Mesenteric fat pad (tissue), 1 donor: ENCODE data around the gene BBS9. TPM values are rescaled to one million over a fixed set of nuclear protein-coding genes. Genes with fewer than 3 reads are reported as not detected.

Experiments used
- DNase-seq: peaks from one replicate; pipeline ENCODE4 v3.0.0-alpha.2; 2020; ENCODE audit warnings: low spot score
- total RNA-seq: library from RNA; stranded (reverse); fragmentation: NEBNext Ultra II Directional; extraction: Animal tissue kit (Norgen Biotek cat#: 25700); gene quantifications from one replicate; pipeline ENCODE4 v1.2.1, GENCODE V29; 2021
- donor health status: DM: yes; HTN: yes; CAD: no.

Gene BBS9
- total RNA-seq, 1 donor from 2014 or later = 15.9 TPM

- no peak for DNase-seq
Observed at GRCh38 chr7:33355386-33355785, 226.0 kb downstream of the BBS9 start.

- no peak for DNase-seq
Observed at GRCh38 chr7:33356336-33356735, 227.0 kb downstream of the BBS9 start.

- DNase-seq = no peak
Observed at GRCh38 chr7:33357846-33358245, 228.5 kb downstream of the BBS9 start.

GRCh38 chr7:33369888-33370287 lies 240.5 kb downstream of the BBS9 start:
- DNase-seq = no peak

GRCh38 chr7:33373195-33373594 lies 243.8 kb downstream of the BBS9 start:
- no peak for DNase-seq

- no peak for DNase-seq
Observed at GRCh38 chr7:33379891-33380525, 250.6 kb downstream of the BBS9 start.

- no peak for DNase-seq
Observed at GRCh38 chr7:33388332-33388731, 259.0 kb downstream of the BBS9 start.

GRCh38 chr7:33392148-33392547 lies 262.8 kb downstream of the BBS9 start:
- DNase-seq = no peak

GRCh38 chr7:33393770-33394169 lies 264.4 kb downstream of the BBS9 start:
- no peak for DNase-seq

- no peak for DNase-seq
Observed at GRCh38 chr7:33395340-33395739, 266.0 kb downstream of the BBS9 start.

GRCh38 chr7:33399528-33400213 lies 270.3 kb downstream of the BBS9 start:
- no peak for DNase-seq

GRCh38 chr7:33400214-33400538 lies 270.8 kb downstream of the BBS9 start:
- DNase-seq = no peak

- no peak for DNase-seq
Observed at GRCh38 chr7:33410266-33410665, 280.9 kb downstream of the BBS9 start.

GRCh38 chr7:33411020-33411419 lies 281.7 kb downstream of the BBS9 start:
- no peak for DNase-seq

- no peak for DNase-seq
Observed at GRCh38 chr7:33412331-33412730, 283.0 kb downstream of the BBS9 start.

- no peak for DNase-seq
Observed at GRCh38 chr7:33418251-33418701, 288.9 kb downstream of the BBS9 start.

GRCh38 chr7:33420311-33420940 lies 291.1 kb downstream of the BBS9 start:
- DNase-seq = no peak

GRCh38 chr7:33421429-33421828 lies 292.1 kb downstream of the BBS9 start:
- DNase-seq = no peak

- no peak for DNase-seq
Observed at GRCh38 chr7:33422141-33422540, 292.8 kb downstream of the BBS9 start.

- no peak for DNase-seq
Observed at GRCh38 chr7:33422825-33423645, 293.7 kb downstream of the BBS9 start.

GRCh38 chr7:33423646-33424020 lies 294.3 kb downstream of the BBS9 start:
- no peak for DNase-seq

GRCh38 chr7:33425395-33425794 lies 296.0 kb downstream of the BBS9 start:
- no peak for DNase-seq
